COLO668 (cell line): ENCODE data around the gene PCDHGB5.
"Not testable (repeated sequence)": the region's sequence is repeated elsewhere in the genome, so short reads cannot be mapped to it uniquely, and the experiment has no call there.

Experiments
- DNase-seq: peaks from one replicate; lab custom pipeline; 2025; ENCODE audit not compliant: unreplicated experiment; lab: John Stamatoyannopoulos, UW

The PCDHGB5 gene

GRCh38 chr5:141375444-141376155 is 22.1 kb upstream of the PCDHGB5 start:
- DNase-seq: not testable (repeated sequence)

GRCh38 chr5:141382469-141383294 is 15.1 kb upstream of the PCDHGB5 start, which contains the start of gene PCDHGA7:
PCDHGA7 (plus strand) TSS chr5:141382742; CDS start chr5:141382900, 158 bp downstream.
- no peak for DNase-seq

- no peak for DNase-seq
Measured at GRCh38 chr5:141383345-141383744, 14.4 kb upstream of the PCDHGB5 start.

- DNase-seq: no peak
Measured at GRCh38 chr5:141384471-141385267, 13.1 kb upstream of the PCDHGB5 start.

- not testable (repeated sequence) for DNase-seq
Measured at GRCh38 chr5:141387557-141388311, 10.0 kb upstream of the PCDHGB5 start, which contains the start of gene PCDHGB4. PCDHGB4 (plus strand) TSS chr5:141387698; CDS start chr5:141387885, 187 bp downstream.

GRCh38 chr5:141388661-141389060 is 9.1 kb upstream of the PCDHGB5 start:
- no peak for DNase-seq

GRCh38 chr5:141389153-141390042 is 8.3 kb upstream of the PCDHGB5 start:
- no peak for DNase-seq

GRCh38 chr5:141392429-141393198 is 5.1 kb upstream of the PCDHGB5 start, which contains the start of gene PCDHGA8:
PCDHGA8 (plus strand) TSS chr5:141392633; CDS start chr5:141392814, 181 bp downstream.
- no peak for DNase-seq

- DNase-seq: no peak
Measured at GRCh38 chr5:141393267-141393666, 4.5 kb upstream of the PCDHGB5 start.

GRCh38 chr5:141394401-141395187 is 3.2 kb upstream of the PCDHGB5 start:
- not testable (repeated sequence) for DNase-seq

GRCh38 chr5:141398608-141399007 is 861 bp downstream of the PCDHGB5 start:
- no peak for DNase-seq

- DNase-seq: no peak
Measured at GRCh38 chr5:141399555-141400258, 2.0 kb downstream of the PCDHGB5 start.

GRCh38 chr5:141402553-141403243 is 5.0 kb downstream of the PCDHGB5 start, which contains the start of gene PCDHGA9:
PCDHGA9 (plus strand) TSS chr5:141402778; CDS start chr5:141402953, 175 bp downstream.
- no peak for DNase-seq

- DNase-seq: no peak
Measured at GRCh38 chr5:141403387-141403786, 5.6 kb downstream of the PCDHGB5 start.

GRCh38 chr5:141407790-141408505 is 10.2 kb downstream of the PCDHGB5 start, which contains the start of gene PCDHGB6:
PCDHGB6 (plus strand) TSS chr5:141408021; CDS start chr5:141408203, 182 bp downstream.
- DNase-seq: not testable (repeated sequence)
